HL-60 (cell line): ENCODE measurements around the gene TRPV4.

ENCODE experiments used
- DNase-seq, 2 experiments: peaks; one replicate each; pipeline ENCODE4 v3.0.0-alpha.2; 2010 to 2020; ENCODE audit warnings: low read depth in 1 of 2, low spot score in 1 of 2
- H3K27ac ChIP-seq: fragments of 250-450 bp; sonication (Bioruptor Pico); replicated peaks from 2 replicates; pipeline ENCODE4 v1.5.1; 2020; ENCODE audit warnings: mild to moderate bottlenecking, moderate library complexity
- H3K27me3 ChIP-seq: fragments of 250-450 bp; sonication (Bioruptor Pico); 2 replicates; pipeline ENCODE4 v1.5.1; 2021; ENCODE audit warnings: mild to moderate bottlenecking, moderate library complexity; ENCODE audit not compliant: insufficient read depth, poor library complexity, severe bottlenecking
- H3K4me3 ChIP-seq: replicated peaks from 2 replicates; pipeline ENCODE4 v1.5.1; 2011; ENCODE audit warnings: mild to moderate bottlenecking, control low read depth, low read length; ENCODE audit not compliant: insufficient read depth
- GABPA ChIP-seq: IDR thresholded peaks from 2 replicates; pipeline ENCODE4 v1.6.1; 2012; ENCODE audit warnings: low read depth
- POLR2AphosphoS5 ChIP-seq: IDR thresholded peaks from 2 replicates; pipeline ENCODE4 v1.6.1; 2012; ENCODE audit warnings: low read depth
- SPI1 ChIP-seq: IDR thresholded peaks from 2 replicates; pipeline ENCODE4 v1.6.1; 2012; ENCODE audit warnings: low read depth, mild to moderate bottlenecking, borderline replicate concordance
- TF ChIP-seq, protein P1 (sequence below): IDR thresholded peaks from 2 replicates; pipeline ENCODE4 v1.6.1; 2012; ENCODE audit warnings: low read depth; ENCODE audit not compliant: insufficient replicate concordance
- TF ChIP-seq, protein P2 (sequence below): IDR thresholded peaks from one replicate; pipeline ENCODE4 v1.5.1; 2011; ENCODE audit warnings: low read length, control low read depth, inconsistent platforms; ENCODE audit not compliant: insufficient read depth

TRPV4 gene

DNA sequence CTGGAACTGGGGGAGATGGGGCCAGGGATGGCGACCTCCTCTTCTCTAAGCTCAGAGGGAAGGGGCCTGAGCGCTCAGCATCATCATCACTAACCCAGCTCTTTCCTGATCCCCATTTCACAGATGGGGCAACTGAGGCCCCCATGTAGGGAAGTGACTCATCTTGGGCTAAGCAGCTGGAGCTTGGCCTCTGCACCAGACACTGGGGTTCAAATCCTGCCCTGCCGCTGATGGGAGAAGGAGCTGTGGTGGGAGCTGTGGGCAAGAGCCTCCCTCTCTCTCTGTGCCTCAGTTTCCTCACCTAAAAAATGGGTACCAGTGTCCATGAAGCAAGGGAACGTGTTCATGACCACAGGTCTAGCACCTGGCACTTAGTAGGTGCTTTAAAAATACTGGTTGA is 2.6 kb upstream of the TRPV4 start:
- TF ChIP-seq SPI1 (no peak), GABPA (no peak), POLR2AphosphoS5 (no peak)
- TF ChIP-seq, protein P1, sequence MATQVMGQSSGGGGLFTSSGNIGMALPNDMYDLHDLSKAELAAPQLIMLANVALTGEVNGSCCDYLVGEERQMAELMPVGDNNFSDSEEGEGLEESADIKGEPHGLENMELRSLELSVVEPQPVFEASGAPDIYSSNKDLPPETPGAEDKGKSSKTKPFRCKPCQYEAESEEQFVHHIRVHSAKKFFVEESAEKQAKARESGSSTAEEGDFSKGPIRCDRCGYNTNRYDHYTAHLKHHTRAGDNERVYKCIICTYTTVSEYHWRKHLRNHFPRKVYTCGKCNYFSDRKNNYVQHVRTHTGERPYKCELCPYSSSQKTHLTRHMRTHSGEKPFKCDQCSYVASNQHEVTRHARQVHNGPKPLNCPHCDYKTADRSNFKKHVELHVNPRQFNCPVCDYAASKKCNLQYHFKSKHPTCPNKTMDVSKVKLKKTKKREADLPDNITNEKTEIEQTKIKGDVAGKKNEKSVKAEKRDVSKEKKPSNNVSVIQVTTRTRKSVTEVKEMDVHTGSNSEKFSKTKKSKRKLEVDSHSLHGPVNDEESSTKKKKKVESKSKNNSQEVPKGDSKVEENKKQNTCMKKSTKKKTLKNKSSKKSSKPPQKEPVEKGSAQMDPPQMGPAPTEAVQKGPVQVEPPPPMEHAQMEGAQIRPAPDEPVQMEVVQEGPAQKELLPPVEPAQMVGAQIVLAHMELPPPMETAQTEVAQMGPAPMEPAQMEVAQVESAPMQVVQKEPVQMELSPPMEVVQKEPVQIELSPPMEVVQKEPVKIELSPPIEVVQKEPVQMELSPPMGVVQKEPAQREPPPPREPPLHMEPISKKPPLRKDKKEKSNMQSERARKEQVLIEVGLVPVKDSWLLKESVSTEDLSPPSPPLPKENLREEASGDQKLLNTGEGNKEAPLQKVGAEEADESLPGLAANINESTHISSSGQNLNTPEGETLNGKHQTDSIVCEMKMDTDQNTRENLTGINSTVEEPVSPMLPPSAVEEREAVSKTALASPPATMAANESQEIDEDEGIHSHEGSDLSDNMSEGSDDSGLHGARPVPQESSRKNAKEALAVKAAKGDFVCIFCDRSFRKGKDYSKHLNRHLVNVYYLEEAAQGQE = no peak
- TF ChIP-seq, protein P2, sequence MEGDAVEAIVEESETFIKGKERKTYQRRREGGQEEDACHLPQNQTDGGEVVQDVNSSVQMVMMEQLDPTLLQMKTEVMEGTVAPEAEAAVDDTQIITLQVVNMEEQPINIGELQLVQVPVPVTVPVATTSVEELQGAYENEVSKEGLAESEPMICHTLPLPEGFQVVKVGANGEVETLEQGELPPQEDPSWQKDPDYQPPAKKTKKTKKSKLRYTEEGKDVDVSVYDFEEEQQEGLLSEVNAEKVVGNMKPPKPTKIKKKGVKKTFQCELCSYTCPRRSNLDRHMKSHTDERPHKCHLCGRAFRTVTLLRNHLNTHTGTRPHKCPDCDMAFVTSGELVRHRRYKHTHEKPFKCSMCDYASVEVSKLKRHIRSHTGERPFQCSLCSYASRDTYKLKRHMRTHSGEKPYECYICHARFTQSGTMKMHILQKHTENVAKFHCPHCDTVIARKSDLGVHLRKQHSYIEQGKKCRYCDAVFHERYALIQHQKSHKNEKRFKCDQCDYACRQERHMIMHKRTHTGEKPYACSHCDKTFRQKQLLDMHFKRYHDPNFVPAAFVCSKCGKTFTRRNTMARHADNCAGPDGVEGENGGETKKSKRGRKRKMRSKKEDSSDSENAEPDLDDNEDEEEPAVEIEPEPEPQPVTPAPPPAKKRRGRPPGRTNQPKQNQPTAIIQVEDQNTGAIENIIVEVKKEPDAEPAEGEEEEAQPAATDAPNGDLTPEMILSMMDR = no peak
- H3K27ac ChIP-seq = no peak overlapping the region

DNA sequence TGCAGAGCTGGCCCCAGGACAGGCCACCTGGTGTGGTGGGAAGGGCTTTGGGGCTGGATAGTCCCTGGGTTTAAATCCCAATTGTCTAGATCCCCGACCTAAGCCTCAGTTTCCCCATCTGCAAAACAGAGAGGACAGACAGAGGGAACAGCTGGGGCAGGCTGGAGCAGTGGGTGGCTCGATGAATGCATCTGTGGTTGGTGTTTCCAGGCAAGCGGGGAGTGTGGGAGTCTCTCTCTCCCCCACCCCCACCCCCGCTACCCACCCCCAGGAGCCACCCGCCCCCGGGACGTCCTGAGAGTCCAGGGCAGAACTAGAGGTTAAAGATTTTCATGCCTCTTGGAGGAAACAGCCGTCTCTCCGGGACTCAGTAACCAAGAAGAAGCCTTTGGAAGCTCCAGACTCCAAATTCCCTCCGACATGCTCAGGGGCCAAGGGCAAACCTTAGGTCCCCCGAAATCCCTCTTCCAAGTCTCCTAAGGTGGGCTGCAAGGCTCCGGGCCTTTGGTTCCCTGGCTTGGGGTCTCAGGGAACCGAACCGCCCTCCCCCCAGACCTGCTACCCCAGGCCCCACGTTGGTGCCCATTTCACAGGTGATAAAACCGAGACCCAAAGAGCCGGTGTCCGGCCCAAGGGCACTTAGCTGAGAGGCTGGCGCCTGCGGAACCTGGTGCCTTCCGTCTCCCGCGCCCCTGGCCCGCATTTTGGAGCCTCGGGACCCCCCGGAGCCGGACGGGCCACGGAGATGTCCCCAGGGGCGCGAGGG is 474 bp downstream of the TRPV4 start:
- no peak for DNase-seq
- H3K27ac ChIP-seq = no peak overlapping the region
- no peak for TF ChIP-seq POLR2AphosphoS5
- TF ChIP-seq, protein P2 = no peak
- no peak for TF ChIP-seq SPI1
- TF ChIP-seq, protein P1 = no peak
- no peak for TF ChIP-seq GABPA
- peaks cover 10% of the 10 kb centered on the region for H3K27me3 ChIP-seq
- no peak overlapping the region for H3K4me3 ChIP-seq

More for the DNA sequence above, 2.6 kb upstream of the TRPV4 start:
- DNase-seq = no peak
- peaks cover 10% of the 10 kb centered on the region for H3K27me3 ChIP-seq
- no peak overlapping the region for H3K4me3 ChIP-seq

DNA sequence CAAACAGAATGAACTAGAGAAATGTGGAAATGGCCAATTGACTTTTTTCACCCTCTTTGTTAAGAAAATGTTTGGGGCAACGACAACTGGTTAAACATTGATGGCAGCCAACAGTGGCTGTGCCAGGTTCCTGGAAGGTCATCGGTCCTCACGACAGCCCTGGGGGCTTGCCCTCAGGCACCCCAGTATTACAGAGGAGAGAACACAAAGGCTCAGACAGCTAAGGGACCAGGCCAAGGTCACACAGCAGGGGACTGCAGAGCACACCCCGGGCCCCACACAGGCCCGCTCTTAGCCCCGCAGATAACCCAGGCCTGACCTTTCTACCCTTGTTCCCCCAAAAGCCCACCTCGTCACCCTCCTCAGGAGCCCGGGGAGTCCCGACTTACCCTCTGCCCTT is 1.3 kb downstream of the TRPV4 start:
- TF ChIP-seq, protein P2 = no peak
- TF ChIP-seq GABPA (no peak), POLR2AphosphoS5 (no peak), SPI1 (no peak)
- TF ChIP-seq, protein P1 = no peak
- Histone ChIP-seq H3K27me3 (peaks cover 10% of the 10 kb centered on the region), H3K27ac (no peak overlapping the region), H3K4me3 (no peak overlapping the region)
- DNase-seq = no peak
